Retinal pigment epithelial cell (primary cell): ENCODE data around the gene CCT6A.
A peak's percentile ranks its signal among the peaks of the same experiment; 100 is the strongest.
"Not testable (repeated sequence)": the region's sequence is repeated elsewhere in the genome, so short reads cannot be mapped to it uniquely, and the experiment has no call there.

ENCODE experiments used
- DNase-seq: peaks from one replicate; pipeline ENCODE4 v3.0.0-alpha.2; 2010; ENCODE audit warnings: low read depth
- H3K4me3 ChIP-seq: 2 replicates; pipeline ENCODE4 v1.5.1; 2011; ENCODE audit warnings: mild to moderate bottlenecking, low read length, control low read depth, moderate library complexity
- TF ChIP-seq, protein P1 (sequence below): conservative IDR thresholded peaks from 2 replicates; pipeline ENCODE4 v1.5.1; 2011; ENCODE audit warnings: low read depth, low read length, control low read depth, inconsistent platforms

Gene CCT6A, protein sequence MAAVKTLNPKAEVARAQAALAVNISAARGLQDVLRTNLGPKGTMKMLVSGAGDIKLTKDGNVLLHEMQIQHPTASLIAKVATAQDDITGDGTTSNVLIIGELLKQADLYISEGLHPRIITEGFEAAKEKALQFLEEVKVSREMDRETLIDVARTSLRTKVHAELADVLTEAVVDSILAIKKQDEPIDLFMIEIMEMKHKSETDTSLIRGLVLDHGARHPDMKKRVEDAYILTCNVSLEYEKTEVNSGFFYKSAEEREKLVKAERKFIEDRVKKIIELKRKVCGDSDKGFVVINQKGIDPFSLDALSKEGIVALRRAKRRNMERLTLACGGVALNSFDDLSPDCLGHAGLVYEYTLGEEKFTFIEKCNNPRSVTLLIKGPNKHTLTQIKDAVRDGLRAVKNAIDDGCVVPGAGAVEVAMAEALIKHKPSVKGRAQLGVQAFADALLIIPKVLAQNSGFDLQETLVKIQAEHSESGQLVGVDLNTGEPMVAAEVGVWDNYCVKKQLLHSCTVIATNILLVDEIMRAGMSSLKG

DNA sequence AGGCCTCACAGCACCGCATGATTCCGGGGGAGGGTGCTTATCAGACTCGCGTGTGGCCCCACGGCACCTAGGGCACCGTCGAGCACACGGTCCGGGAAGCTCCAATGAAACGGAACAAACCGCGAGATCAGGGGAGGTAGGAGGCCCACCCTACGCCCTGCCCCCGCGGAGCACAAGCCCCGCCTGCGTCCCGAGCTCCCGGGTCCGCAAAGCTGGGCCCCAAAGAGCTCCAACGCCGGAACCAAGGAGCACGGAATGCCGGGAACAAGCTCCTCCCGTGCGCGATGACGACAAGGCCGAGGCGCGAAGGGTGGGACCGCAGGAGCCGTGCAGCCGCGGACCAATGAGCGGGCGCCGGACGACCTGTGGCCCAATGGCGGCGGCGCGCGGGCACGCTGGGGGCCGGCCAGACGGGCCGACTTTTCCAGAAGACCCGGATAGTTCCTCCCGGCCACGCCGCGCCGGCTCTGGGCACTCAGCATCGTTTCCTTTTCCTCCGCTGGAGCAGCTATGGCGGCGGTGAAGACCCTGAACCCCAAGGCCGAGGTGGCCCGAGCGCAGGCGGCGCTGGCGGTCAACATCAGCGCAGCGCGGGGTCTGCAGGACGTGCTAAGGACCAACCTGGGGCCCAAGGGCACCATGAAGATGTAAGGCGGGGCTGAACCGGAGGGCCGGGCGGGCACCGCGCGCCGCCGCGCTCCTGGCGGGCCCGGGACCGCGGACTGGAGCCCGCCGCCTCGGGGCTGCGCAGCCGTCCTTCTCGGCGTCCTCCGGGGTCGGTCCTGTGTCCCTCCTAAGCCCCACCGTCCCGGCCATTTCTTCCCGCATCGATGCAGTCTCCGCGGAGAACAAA, at the start of gene CCT6A, which contains the start of gene PSPH:
Gene CCT6A (plus strand): TSS at position 427 of the 853 bp plus-strand sequence. CDS start 84 bp downstream, at position 511.
Gene PSPH (minus strand): TSS at position 106 of the 853 bp plus-strand sequence. CDS start 30,232 bp downstream, outside the sequence.
- DNase-seq = peak; percentile 95
- TF ChIP-seq, protein P1, sequence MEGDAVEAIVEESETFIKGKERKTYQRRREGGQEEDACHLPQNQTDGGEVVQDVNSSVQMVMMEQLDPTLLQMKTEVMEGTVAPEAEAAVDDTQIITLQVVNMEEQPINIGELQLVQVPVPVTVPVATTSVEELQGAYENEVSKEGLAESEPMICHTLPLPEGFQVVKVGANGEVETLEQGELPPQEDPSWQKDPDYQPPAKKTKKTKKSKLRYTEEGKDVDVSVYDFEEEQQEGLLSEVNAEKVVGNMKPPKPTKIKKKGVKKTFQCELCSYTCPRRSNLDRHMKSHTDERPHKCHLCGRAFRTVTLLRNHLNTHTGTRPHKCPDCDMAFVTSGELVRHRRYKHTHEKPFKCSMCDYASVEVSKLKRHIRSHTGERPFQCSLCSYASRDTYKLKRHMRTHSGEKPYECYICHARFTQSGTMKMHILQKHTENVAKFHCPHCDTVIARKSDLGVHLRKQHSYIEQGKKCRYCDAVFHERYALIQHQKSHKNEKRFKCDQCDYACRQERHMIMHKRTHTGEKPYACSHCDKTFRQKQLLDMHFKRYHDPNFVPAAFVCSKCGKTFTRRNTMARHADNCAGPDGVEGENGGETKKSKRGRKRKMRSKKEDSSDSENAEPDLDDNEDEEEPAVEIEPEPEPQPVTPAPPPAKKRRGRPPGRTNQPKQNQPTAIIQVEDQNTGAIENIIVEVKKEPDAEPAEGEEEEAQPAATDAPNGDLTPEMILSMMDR = no peak
- H3K4me3 ChIP-seq = peak within 1 kb of the TSS; percentile 80

DNA sequence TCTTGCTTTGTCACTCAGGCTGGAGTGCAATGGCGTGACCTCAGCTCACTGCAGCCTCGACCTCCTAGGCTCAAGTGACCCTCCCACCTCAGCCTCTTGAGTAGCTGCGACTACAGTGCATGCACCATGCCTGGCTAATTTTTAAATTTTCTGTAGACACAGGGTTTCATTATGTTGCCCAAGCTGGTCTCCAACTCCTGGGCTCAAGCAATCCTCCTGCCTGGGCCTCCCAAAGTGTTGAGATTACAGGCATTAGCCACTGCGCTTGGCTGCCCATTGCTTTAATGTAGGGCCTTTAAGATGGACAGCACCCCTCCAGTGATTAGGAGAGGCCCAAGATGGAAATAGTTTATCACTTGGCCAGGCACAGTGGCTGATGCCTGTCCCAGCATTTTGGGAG, 47.8 kb upstream of the CCT6A start:
- no peak overlapping the region for H3K4me3 ChIP-seq
- TF ChIP-seq, protein P1 = no peak
- no peak for DNase-seq

DNA sequence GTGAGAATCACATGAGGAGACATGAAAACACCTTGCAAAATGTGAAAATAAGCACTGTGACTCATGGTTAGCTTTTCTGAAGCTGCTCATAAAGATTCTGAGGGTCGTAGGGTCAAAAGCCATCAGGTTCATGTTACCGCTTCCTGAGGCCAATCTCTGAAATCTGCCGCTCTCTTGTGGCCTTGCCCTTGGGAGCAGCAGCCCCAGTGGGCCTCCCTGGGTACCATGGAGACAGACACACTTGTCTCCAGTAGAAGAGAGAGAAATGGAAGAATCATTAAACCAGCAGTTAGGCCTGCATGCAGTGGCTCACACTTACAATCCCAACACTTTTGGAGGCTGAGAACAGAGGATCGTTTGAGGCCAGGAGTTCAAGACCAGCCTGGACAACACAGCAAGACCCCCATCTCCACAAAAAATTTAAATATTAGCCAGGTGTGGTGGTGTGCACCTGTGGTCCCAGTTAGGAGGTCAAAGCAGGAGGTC, 44.4 kb upstream of the CCT6A start:
- H3K4me3 ChIP-seq = no peak overlapping the region
- no peak for DNase-seq
- TF ChIP-seq, protein P1 = no peak

DNA sequence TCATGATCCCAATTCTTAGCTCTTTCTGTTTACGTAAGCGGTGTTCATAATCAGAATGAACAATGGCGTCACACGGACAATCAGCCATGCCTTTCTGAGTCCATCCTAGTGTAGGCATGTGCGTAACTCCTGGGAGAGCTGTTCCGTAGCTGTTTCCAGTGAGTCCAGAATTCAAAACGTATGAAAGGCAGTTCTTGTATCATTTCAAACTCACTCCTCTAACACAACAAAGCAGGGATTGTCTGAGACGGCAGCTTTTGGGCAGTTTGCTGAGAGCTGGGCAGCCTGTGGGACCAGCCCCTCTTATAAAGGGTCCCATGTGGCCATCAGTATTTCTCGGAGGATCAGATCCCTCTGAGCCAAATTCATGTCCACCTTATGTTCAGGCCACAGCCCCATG, 43.7 kb upstream of the CCT6A start:
- peak; percentile 34 for DNase-seq
- no peak overlapping the region for H3K4me3 ChIP-seq
- TF ChIP-seq, protein P1 = no peak

DNA sequence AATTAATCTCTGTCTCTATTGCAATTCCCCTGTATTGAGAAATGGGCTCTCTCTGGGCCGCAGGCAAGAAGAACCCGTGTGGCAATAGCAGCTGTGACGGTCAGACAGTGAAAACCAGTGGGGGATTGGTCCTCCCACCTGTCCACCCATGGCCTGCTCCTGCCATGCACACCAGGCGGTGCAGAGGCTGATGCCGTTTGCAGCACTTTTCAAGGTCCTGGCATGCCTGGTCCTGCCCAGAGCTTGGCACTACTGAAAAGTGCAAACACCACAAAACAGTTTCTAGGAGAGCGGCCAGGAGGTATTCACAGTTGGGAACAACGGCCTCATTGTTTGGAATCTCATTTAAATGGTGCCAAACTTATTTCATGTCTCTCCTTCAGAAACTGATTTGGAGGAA, 41.9 kb upstream of the CCT6A start:
- DNase-seq = peak; percentile 63
- TF ChIP-seq, protein P1 = peak; percentile 7
- H3K4me3 ChIP-seq = no peak overlapping the region

DNA sequence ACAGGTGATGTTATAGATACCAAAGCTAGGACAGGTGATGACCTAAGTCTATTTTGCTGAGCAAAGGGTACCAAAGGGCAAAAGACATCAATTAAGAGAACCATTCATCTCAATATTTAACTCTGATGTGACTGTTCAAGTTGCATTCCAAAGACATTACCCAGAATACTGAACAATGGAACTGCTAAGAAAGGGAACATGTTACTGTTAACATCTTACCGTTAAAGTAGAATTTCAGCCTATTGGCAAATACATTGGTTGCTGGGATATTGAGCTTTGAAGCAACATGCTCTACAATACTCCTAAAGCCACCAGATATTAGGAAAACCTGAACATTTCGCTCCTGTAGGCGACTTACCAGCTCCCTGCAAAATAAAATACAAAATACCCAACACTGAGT, 34.5 kb upstream of the CCT6A start:
- not testable (repeated sequence) for H3K4me3 ChIP-seq, DNase-seq

DNA sequence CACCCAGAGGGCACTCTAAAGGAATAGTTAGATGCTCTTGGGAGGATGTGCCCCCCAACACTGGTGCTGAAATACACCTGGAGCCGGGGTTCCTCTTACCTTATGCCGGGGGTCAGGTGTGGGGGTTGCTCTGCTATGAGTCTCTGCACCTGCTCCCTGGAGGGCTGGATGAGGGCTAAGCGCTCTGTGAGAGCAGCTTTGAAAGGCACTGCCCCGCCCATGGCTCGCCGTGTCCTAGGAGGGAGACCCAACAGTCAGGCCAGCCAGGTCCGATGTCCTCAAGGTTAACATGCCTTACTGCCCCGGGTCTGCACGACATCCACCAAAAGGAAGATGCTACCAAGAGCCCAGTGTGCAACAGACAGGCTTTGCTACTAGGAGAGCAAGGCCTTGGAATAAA, 32.1 kb upstream of the CCT6A start:
- DNase-seq = no peak
- TF ChIP-seq, protein P1 = no peak
- no peak overlapping the region for H3K4me3 ChIP-seq
